Fibroblast of peridontal ligament (primary cell): ENCODE results near the gene SFRP5.

Experiments
- DNase-seq: peaks from one replicate; pipeline ENCODE4 v3.0.0-alpha.2; 2010; ENCODE audit errors: extremely low read depth

Gene SFRP5

GRCh38 chr10:97765201-97765600 lies 6.6 kb downstream of the SFRP5 start:
- DNase-seq = no peak

GRCh38 chr10:97764519-97764931 lies 7.3 kb downstream of the SFRP5 start:
- no peak for DNase-seq

GRCh38 chr10:97763947-97764346 lies 7.9 kb downstream of the SFRP5 start:
- no peak for DNase-seq

GRCh38 chr10:97763411-97763810 lies 8.4 kb downstream of the SFRP5 start:
- no peak for DNase-seq

GRCh38 chr10:97762816-97763215 lies 9.0 kb downstream of the SFRP5 start:
- peak; percentile 7 for DNase-seq

- no peak for DNase-seq
Observed at GRCh38 chr10:97762056-97762455, 9.7 kb downstream of the SFRP5 start.

GRCh38 chr10:97761331-97761865 lies 10.4 kb downstream of the SFRP5 start:
- DNase-seq = no peak

- DNase-seq = no peak
Observed at GRCh38 chr10:97760461-97761257, 11.1 kb downstream of the SFRP5 start.

GRCh38 chr10:97759946-97760345 lies 11.9 kb downstream of the SFRP5 start:
- DNase-seq = no peak

- peak; percentile 62 for DNase-seq
Observed at GRCh38 chr10:97759158-97759887, 12.5 kb downstream of the SFRP5 start.

- no peak for DNase-seq
Observed at GRCh38 chr10:97757471-97757870, 14.3 kb downstream of the SFRP5 start.

GRCh38 chr10:97755718-97756117 lies 16.1 kb downstream of the SFRP5 start:
- no peak for DNase-seq

- no peak for DNase-seq
Observed at GRCh38 chr10:97754726-97755125, 17.1 kb downstream of the SFRP5 start.

- no peak for DNase-seq
Observed at GRCh38 chr10:97752956-97753355, 18.8 kb downstream of the SFRP5 start.

GRCh38 chr10:97748116-97748515 lies 23.7 kb downstream of the SFRP5 start:
- no peak for DNase-seq

GRCh38 chr10:97747573-97747972 lies 24.2 kb downstream of the SFRP5 start:
- DNase-seq = no peak

- no peak for DNase-seq
Observed at GRCh38 chr10:97744405-97745035, 27.3 kb downstream of the SFRP5 start.

GRCh38 chr10:97743169-97743943 lies 28.4 kb downstream of the SFRP5 start:
- no peak for DNase-seq

- no peak for DNase-seq
Observed at GRCh38 chr10:97740613-97741012, 31.2 kb downstream of the SFRP5 start.

- DNase-seq = no peak
Observed at GRCh38 chr10:97738616-97739015, 33.2 kb downstream of the SFRP5 start.

GRCh38 chr10:97737770-97738265 lies 34.0 kb downstream of the SFRP5 start:
- no peak for DNase-seq
